C4-2B (cell line): ENCODE measurements around the gene KPTN.

ENCODE experiments used
- H3K27ac ChIP-seq: fragments of 450-650 bp; 2 replicates; pipeline ENCODE4 v1.5.1; 2017
- CTCF ChIP-seq: fragments of 450-650 bp; conservative IDR thresholded peaks from 2 replicates; pipeline ENCODE4 v1.5.1; 2017; ENCODE audit warnings: mild to moderate bottlenecking
- ZFX ChIP-seq: fragments of 450-650 bp; IDR thresholded peaks from 2 replicates; pipeline ENCODE4 v1.6.1; 2017

The KPTN gene

GRCh38 chr19:47448360-47448727 is 35.7 kb downstream of the KPTN start:
- H3K27ac ChIP-seq: no peak overlapping the region
- no peak for TF ChIP-seq CTCF
- no peak for TF ChIP-seq ZFX

- TF ChIP-seq CTCF (no peak), ZFX (no peak)
- no peak overlapping the region for H3K27ac ChIP-seq
These were observed 36.3 kb downstream of the KPTN start for GRCh38 chr19:47447470-47448359.

- TF ChIP-seq ZFX (no peak), CTCF (no peak)
- H3K27ac ChIP-seq: no peak overlapping the region
These were observed 37.2 kb downstream of the KPTN start for GRCh38 chr19:47446534-47447469.

- TF ChIP-seq ZFX (no peak), CTCF (no peak)
- H3K27ac ChIP-seq: no peak overlapping the region
These were observed 38.0 kb downstream of the KPTN start for GRCh38 chr19:47445937-47446402.

GRCh38 chr19:47445527-47445926 is 38.5 kb downstream of the KPTN start:
- H3K27ac ChIP-seq: no peak overlapping the region
- TF ChIP-seq ZFX (no peak), CTCF (no peak)

- no peak overlapping the region for H3K27ac ChIP-seq
- no peak for TF ChIP-seq ZFX
- no peak for TF ChIP-seq CTCF
These were observed 39.6 kb downstream of the KPTN start for GRCh38 chr19:47444388-47444821.
